ENCODE results near the gene TMEM134. TPM values are rescaled to one million over a fixed set of nuclear protein-coding genes. Genes with fewer than 3 reads are reported as not detected.

Gene TMEM134
- polyA plus RNA-seq, 2 of the 4 experiments (the other 2 are of a cell fraction), result 18.8 to 20.6 TPM

DNA sequence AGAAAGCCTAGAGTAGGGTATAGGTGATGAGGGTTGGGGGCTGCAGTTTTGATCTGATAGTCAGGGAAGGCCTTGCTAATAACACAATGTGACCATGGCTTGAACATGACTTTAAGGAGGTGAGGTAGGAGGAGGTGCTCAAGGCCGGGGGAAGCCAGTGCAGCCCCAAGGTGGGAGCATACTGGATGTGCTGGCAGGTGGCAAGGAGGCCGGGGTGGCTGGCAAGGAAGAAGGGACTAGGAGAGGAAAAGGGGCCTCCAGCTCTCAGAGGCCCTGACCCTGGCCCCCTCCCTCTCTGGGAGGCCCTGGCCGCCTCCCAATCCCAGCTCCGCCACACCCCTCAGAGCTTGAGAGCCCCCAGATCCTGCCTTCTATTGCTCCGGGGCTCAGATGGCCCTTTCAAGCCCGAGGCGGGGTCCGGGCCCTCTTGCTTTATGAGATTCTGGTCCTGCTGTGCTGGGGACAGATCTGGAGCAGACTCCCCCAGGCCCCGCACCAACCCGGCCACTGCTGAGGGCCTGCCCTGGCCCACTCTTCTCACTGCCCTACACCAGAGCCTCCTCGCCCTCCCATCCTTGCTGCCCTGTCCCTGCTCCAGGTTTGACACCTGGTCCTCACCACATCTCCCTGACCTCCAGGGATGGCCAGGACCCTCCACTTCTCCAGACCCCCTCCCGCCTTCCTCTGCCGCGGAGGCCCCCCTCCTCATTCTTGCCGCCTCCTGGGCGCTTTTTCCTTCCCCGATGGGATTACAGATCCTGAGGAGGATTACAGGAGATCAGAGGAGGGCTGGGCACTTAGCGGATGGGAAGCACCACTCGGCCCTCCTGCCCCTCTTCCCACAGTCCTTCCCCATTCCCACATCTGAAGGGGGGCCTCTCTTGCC, 34.3 kb upstream of the TMEM134 start:
- POLR2A ChIA-PET, result no interaction called here
- FAIRE-seq, result no peak
- WGBS (ENCODE audit: missing lambda C conversion rate), result 90% methylated on average over 19 of the region's 19 CpGs

GRCh38 chr11:67502328-67502979, 33.4 kb upstream of the TMEM134 start:
- no peak for ATAC-seq
- H3K9me3 ChIP-seq, result no peaks in the 10 kb centered on the region
- ChIA-PET POLR2A (no interaction called here), CTCF (interaction anchor here (0.7 to 1.6 kb wide), 3 partner anchors 33 to 120 kb away, joined by 3 to 4 read pairs (median 3); partner anchors contain the start of gene TMEM134)
- no peak for DNase-seq (ENCODE audit: low read depth in 1 of 2, low spot score in 1 of 2)
- H3K4me2 ChIP-seq, result no peak overlapping the region
- H3K27ac ChIP-seq, result no peak overlapping the region
- FAIRE-seq, result no peak
- TF ChIP-seq, protein P1, sequence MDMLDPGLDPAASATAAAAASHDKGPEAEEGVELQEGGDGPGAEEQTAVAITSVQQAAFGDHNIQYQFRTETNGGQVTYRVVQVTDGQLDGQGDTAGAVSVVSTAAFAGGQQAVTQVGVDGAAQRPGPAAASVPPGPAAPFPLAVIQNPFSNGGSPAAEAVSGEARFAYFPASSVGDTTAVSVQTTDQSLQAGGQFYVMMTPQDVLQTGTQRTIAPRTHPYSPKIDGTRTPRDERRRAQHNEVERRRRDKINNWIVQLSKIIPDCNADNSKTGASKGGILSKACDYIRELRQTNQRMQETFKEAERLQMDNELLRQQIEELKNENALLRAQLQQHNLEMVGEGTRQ (IDR thresholded peaks at IDR 0.05), result no peak
- TF ChIP-seq FOSL2 (IDR thresholded peaks at IDR 0.05), result no peak
- TF ChIP-seq FOSL2 (CRISPR knock-in tag; IDR thresholded peaks at IDR 0.05), result no peak
- TF ChIP-seq JUNB (IDR thresholded peaks at IDR 0.05), result no peak
- H3K4me3 ChIP-seq, result no peak overlapping the region
- peaks cover 29% of the 10 kb centered on the region for H3K4me1 ChIP-seq
- 95% methylated on average over 15 of the region's 18 CpGs for WGBS (ENCODE audit: missing lambda C conversion rate)

More for the DNA sequence above, 34.3 kb upstream of the TMEM134 start:
- Histone ChIP-seq H3K27ac (peak overlapping the region; percentile 87 to 97), H3K4me3 (peak overlapping the region; percentile 76), H3K4me1 (peaks cover 29% of the 10 kb centered on the region), H3K4me2 (peak overlapping the region; percentile 85), H3K9me3 (no peaks in the 10 kb centered on the region)
- CTCF ChIA-PET, result interaction anchor here (1.5 to 1.6 kb wide), 2 partner anchors 109 to 120 kb away, joined by 3 read pairs; no protein-coding TSS in a partner anchor
- TF ChIP-seq NR3C1 (IDR thresholded peaks at IDR 0.05) (no peak), CHD4 (IDR thresholded peaks at IDR 0.05; ENCODE audit: borderline replicate concordance) (no peak), TFCP2L1 (CRISPR knock-in tag; IDR thresholded peaks at IDR 0.05) (no peak), TP53 (CRISPR knock-in tag; IDR thresholded peaks at IDR 0.05) (no peak)
- TF ChIP-seq, protein P2, sequence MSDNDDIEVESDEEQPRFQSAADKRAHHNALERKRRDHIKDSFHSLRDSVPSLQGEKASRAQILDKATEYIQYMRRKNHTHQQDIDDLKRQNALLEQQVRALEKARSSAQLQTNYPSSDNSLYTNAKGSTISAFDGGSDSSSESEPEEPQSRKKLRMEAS (IDR thresholded peaks at IDR 0.05), result no peak
- DNase-seq (ENCODE audit: low read depth in 1 of 2, low spot score in 1 of 2) (no peak), ATAC-seq (no peak)

GRCh38 chr11:67501854-67502253, 32.8 kb upstream of the TMEM134 start:
- CTCF ChIA-PET, result interaction anchor here (0.8 to 1.6 kb wide), 3 partner anchors 10 to 107 kb away, joined by 3 read pairs; no protein-coding TSS in a partner anchor
- Histone ChIP-seq H3K4me2 (no peak overlapping the region), H3K27ac (no peak overlapping the region), H3K4me3 (no peak overlapping the region), H3K9me3 (no peaks in the 10 kb centered on the region), H3K4me1 (peaks cover 24% of the 10 kb centered on the region)
- TF ChIP-seq ELK1 (IDR thresholded peaks at IDR 0.05; ENCODE audit: low read depth, low read length) (no peak), RFX5 (IDR thresholded peaks at IDR 0.05) (no peak), ZC3H11A (IDR thresholded peaks at IDR 0.05) (no peak), FOSB (CRISPR knock-in tag; IDR thresholded peaks at IDR 0.05) (no peak), ESRRA (IDR thresholded peaks at IDR 0.05; ENCODE audit: borderline replicate concordance, low read length) (no peak), FOSL2 (IDR thresholded peaks at IDR 0.05) (no peak), FOSL2 (CRISPR knock-in tag; IDR thresholded peaks at IDR 0.05) (no peak), EP300 (IDR thresholded peaks at IDR 0.05) (no peak), MAZ (IDR thresholded peaks at IDR 0.05; ENCODE audit: borderline replicate concordance, low read depth, low read length) (no peak), RNF2 (IDR thresholded peaks at IDR 0.05; ENCODE audit: borderline replicate concordance, low read depth) (no peak), EHF (CRISPR knock-in tag; IDR thresholded peaks at IDR 0.05) (no peak), EHMT2 (IDR thresholded peaks at IDR 0.05; ENCODE audit: low read depth) (no peak), SREBF2 (IDR thresholded peaks at IDR 0.05) (no peak), NPAS2 (CRISPR knock-in tag; IDR thresholded peaks at IDR 0.05; ENCODE audit: borderline replicate concordance) (no peak), JUNB (IDR thresholded peaks at IDR 0.05) (no peak), HOXA7 (CRISPR knock-in tag; IDR thresholded peaks at IDR 0.05) (no peak)
- TF ChIP-seq, protein P2 (IDR thresholded peaks at IDR 0.05), result no peak
- TF ChIP-seq, protein P3, sequence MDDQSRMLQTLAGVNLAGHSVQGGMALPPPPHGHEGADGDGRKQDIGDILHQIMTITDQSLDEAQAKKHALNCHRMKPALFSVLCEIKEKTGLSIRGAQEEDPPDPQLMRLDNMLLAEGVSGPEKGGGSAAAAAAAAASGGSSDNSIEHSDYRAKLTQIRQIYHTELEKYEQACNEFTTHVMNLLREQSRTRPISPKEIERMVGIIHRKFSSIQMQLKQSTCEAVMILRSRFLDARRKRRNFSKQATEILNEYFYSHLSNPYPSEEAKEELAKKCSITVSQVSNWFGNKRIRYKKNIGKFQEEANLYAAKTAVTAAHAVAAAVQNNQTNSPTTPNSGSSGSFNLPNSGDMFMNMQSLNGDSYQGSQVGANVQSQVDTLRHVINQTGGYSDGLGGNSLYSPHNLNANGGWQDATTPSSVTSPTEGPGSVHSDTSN (IDR thresholded peaks at IDR 0.05), result no peak
- TF ChIP-seq, protein P4, sequence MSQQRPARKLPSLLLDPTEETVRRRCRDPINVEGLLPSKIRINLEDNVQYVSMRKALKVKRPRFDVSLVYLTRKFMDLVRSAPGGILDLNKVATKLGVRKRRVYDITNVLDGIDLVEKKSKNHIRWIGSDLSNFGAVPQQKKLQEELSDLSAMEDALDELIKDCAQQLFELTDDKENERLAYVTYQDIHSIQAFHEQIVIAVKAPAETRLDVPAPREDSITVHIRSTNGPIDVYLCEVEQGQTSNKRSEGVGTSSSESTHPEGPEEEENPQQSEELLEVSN (IDR thresholded peaks at IDR 0.05; ENCODE audit: borderline replicate concordance, low read depth), result no peak
- POLR2A ChIA-PET, result interaction anchor here (1.2 kb wide), 1 partner anchor 100 kb away, joined by 4 read pairs; the partner anchor contains the start of gene PPP1CA
- no peak for DNase-seq (ENCODE audit: low read depth in 1 of 2, low spot score in 1 of 2)
- no peak for FAIRE-seq
- no peak for ATAC-seq
- 97% methylated on average over 18 of the region's 18 CpGs for WGBS (ENCODE audit: missing lambda C conversion rate)

All from A549 (cell line).